ENCODE results near the gene JAK1.
"Not testable (repeated sequence)": the region's sequence is repeated elsewhere in the genome, so short reads cannot be mapped to it uniquely, and the experiment has no call there.

JAK1 gene

GRCh38 chr1:64953241-64953640, 13.1 kb downstream of the JAK1 start:
- DNase-seq (ENCODE audit: insufficient read length, low spot score) (no peak), FAIRE-seq (no peak)

DNA sequence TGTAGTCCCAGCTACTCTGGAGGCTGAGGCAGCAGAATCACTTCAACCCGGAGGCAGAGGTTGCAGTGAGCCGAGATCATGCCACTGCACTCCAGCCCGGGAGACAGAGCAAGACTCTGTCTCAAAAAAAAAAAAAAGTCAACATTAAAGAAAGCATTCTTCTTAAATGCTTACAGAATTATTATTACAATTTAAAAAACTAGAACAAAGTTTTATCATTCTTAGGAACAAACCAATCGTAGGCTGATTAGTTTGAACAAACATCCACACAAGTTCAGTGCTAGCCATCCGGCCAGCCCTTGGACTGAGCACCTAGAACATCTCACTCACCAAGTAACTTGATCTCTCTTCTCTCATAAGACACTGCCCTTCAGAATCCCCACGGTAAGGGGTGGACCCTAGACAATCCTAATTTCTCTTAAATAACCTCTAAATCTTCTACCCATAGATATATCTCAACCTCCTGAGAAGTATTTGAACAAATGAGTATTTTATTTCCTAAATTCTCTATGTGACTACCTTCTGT, 16.0 kb downstream of the JAK1 start:
- DNase-seq (ENCODE audit: insufficient read length, low spot score): no peak
- no peak for FAIRE-seq

- FAIRE-seq: no peak
Measured at GRCh38 chr1:64948905-64949833, 17.2 kb downstream of the JAK1 start.

GRCh38 chr1:64948216-64948615, 18.1 kb downstream of the JAK1 start:
- FAIRE-seq (no peak), DNase-seq (ENCODE audit: insufficient read length, low spot score) (no peak)

More at GRCh38 chr1:64948905-64949833, 17.2 kb downstream of the JAK1 start:
- DNase-seq (ENCODE audit: insufficient read length, low spot score): no peak

DNA sequence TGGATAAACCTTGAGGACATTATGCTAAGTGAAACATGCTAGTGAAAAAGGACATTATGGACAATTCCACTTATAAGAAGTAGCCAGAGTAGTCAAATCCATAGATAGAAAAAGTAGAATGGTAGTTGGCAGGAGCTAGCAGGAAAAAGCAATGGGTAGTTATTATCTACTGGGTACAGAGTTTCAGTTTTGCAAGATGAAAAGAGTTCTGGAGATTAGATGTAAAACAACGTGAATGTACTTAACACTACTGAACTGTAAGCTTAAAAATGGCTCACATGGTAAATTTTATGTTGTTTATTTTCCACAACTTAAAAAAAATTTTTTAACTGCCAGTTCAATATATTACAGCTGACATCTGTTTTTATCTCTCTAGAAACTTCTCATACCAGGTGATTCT, 19.4 kb downstream of the JAK1 start:
- FAIRE-seq (no peak), DNase-seq (ENCODE audit: insufficient read length, low spot score) (no peak)

DNA sequence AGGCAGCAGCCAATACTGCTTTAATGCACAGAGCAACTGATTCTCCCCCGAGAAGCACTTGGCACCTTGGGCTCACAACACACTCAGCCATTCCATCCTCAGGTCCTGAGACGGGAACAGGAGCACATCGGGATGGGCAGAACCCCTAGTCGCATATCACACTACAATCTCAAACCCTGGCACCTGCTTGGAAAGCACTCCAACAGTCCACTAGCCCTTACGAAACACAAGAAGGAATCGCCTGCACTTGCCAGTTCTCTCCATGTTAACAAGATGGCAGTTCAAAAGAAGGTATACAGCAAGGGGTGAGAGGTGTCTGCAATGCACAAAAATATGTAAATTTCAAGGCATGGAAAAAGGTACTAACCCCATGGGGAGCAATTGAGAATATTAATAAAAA, 21.4 kb downstream of the JAK1 start:
- no peak for DNase-seq (ENCODE audit: insufficient read length, low spot score)
- FAIRE-seq: no peak

- DNase-seq (ENCODE audit: insufficient read length, low spot score) (no peak), FAIRE-seq (no peak)
Measured at GRCh38 chr1:64942675-64943074, 23.7 kb downstream of the JAK1 start.

GRCh38 chr1:64942118-64942517, 24.2 kb downstream of the JAK1 start:
- FAIRE-seq (no peak), DNase-seq (ENCODE audit: insufficient read length, low spot score) (no peak)

DNA sequence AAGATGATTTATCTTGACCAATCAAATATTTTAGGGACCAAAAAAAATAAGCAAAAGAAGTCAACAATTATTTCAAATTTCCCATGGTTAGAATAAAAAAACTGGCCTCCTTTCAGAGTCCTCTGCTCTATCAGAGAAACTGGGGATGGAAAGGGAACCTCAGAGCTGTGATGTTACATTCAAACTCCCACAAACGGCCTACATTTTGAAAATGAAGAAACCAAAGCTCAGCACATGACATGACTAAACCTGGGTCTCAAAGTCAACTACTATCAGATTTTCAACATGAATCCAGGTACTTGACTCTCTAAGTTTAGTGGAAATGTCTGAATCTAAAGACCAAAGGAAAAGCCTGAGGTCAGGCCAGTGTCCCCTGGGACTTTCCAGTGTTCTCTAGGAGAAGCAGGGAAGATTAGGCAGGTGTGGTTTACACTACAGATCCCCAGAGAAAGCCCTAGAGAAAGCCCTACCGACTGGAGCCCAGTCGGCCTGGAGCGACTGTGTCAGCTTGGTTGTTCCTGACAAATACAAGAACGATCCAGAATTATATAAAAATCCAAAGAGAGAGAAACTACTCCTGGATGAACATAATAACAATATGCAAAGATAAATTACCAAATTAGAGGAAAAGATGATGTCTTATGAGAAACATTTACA, 24.8 kb downstream of the JAK1 start:
- FAIRE-seq (no peak), DNase-seq (ENCODE audit: insufficient read length, low spot score) (no peak)

DNA sequence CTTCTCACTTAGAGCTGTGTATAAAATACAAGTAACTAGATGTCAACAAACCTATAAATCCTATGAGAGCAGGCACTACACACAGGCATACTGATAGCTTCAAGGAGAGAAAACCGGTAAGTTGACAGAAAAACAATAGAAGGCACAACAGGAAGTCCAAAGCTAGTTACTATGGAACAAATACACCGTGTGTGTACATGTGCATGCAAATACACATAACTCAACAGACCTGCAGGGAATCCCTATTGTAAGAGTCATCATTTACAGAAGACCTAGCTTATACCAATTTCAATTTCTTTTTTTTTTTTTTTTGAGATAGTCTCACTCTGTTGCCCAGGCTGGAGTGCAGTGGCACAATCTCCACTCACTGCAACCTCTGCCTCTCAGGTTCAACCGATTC, 26.3 kb downstream of the JAK1 start:
- no peak for DNase-seq (ENCODE audit: insufficient read length, low spot score)
- no peak for FAIRE-seq

GRCh38 chr1:64938991-64939390, 27.4 kb downstream of the JAK1 start:
- no peak for FAIRE-seq
- no peak for DNase-seq (ENCODE audit: insufficient read length, low spot score)

- FAIRE-seq (no peak), DNase-seq (ENCODE audit: insufficient read length, low spot score) (no peak)
Measured at GRCh38 chr1:64936956-64937355, 29.4 kb downstream of the JAK1 start.

- DNase-seq (ENCODE audit: insufficient read length, low spot score) (no peak), FAIRE-seq (no peak)
Measured at GRCh38 chr1:64935551-64936155, 30.7 kb downstream of the JAK1 start.

- DNase-seq (ENCODE audit: insufficient read length, low spot score) (no peak), FAIRE-seq (no peak)
Measured at GRCh38 chr1:64934878-64935275, 31.5 kb downstream of the JAK1 start.

DNA sequence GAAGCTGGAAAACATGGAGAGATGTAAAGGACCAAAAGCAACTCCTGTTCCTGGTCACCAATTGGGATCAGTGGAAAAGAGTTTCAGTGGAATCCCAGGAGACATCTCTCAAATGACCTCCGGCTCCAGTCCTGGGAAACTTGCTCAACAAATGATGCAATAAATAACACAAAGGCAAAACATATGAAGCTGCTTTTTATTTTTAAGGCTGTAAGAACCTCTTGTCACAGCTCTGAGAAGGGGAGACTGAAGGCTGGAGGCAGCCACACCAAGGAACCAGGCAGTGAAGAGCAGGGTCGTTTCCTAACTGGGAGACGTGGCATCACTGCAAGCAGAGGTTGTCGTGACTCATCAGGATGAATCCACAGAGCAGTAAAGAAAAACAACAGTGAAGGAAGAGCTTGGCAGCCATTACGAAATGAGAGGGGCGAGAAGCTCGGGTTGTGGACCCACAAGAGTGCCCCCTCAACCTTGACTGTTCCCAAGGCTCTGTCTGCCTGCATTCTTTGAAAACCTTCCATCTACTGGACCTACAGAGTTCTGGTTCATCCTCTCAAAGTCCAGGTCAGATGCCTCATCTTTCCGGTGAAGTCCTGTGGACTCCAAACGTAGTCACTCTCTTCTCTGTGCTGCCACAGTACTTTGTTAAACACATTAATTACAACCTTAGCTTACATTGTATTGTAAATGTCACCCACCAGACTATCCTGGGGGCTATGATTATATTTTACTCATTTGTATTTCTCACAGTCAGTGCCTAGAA, 32.1 kb downstream of the JAK1 start:
- FAIRE-seq: no peak
- no peak for DNase-seq (ENCODE audit: insufficient read length, low spot score)

- FAIRE-seq: no peak
Measured at GRCh38 chr1:64933296-64934070, 32.9 kb downstream of the JAK1 start.

DNA sequence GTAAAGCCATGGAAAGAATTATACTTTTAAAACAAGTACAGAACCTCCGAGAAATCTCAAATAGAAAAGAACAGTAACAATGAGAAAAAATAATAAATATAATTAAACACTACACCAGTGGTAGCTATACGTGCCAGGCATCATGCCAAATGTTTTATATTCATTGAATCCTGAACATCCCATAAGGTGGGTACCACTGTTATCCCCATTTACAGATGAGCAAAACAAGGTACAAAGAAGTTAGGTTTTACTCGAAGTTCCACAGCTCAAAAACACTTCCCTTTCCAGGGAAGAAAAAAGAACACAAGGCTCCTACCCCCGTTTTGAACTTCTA, 33.4 kb downstream of the JAK1 start:
- DNase-seq (ENCODE audit: insufficient read length, low spot score) (no peak), FAIRE-seq (no peak)

More at GRCh38 chr1:64933296-64934070, 32.9 kb downstream of the JAK1 start:
- DNase-seq (ENCODE audit: insufficient read length, low spot score): no peak

DNA sequence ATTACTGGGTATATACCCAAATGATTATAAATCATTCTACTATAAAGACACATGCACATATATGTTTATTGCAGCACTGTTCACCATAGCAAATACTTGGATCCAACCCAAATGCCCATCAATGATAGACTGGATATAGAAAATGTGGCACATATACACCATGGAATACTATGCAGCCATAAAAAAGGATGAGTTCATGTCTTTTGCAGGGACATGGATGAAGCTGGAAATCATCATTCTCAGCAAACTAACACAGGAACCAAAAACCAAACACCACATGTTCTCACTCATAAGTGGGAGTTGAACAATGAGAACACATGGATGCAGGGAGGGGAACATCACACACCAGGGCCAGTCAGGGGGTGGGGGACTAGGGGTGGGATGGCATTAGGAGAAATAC, 35.7 kb downstream of the JAK1 start:
- not testable (repeated sequence) for DNase-seq (ENCODE audit: insufficient read length, low spot score); FAIRE-seq

DNA sequence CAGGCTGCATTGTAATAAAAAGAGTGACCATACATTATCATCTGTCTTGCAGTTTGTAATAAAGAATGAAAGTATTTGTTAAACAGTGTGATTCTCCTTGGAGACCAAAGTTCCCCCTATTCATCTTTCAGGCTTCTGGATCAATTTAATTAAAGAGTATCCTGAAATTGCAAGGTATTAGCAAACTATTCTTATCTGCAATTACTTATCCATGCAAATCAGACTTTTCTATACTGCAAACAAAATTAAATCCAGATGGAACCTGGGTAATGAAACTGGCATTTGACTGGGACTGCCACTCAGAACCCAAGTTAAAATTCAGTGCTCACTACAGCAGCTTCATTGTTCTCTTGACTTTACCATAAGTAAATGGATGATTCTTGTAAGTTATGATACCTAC, 37.1 kb downstream of the JAK1 start:
- DNase-seq (ENCODE audit: insufficient read length, low spot score) (no peak), FAIRE-seq (no peak)

DNA sequence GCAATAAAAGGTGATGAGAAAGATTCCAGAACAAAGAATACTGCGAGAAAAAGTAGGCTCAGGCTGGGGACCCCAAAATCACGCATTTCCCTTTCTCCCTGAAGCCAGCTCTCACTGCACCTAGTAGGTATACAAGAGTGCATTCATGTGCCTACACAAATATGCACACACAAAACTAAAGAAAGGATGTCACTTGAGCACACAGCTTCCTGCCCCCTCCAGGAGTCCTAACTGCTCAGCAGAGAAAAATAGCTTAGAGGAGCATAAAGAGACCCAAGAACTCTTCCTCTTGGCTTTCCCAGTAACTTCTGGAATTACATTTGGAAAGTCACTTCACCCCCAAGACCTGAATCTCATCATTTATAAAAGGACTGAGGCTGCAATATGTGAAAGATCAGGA, 38.0 kb downstream of the JAK1 start:
- no peak for DNase-seq (ENCODE audit: insufficient read length, low spot score)
- FAIRE-seq: no peak

Data from GM19239 (cell line).